Esophagus (tissue), 2 donors: ENCODE measurements around the gene EFNA2. TPM values are rescaled to one million over a fixed set of nuclear protein-coding genes. Genes with fewer than 3 reads are reported as not detected.

ENCODE experiments used
- H3K27ac ChIP-seq, 2 donors: one replicate each; pipeline ENCODE4 v1.5.1; 2013; ENCODE audit warnings: low read depth in 2 of 2, mild to moderate bottlenecking in 2 of 2, inconsistent platforms in 1 of 2, low read length in 1 of 2, moderate library complexity in 1 of 2
- H3K27me3 ChIP-seq, 2 donors: one replicate each; pipeline ENCODE4 v1.6.1; 2013; ENCODE audit warnings: low read length in 2 of 2, control low read depth in 1 of 2, mild to moderate bottlenecking in 1 of 2; ENCODE audit not compliant: insufficient read depth in 2 of 2, control insufficient read depth in 1 of 2
- H3K36me3 ChIP-seq, 2 donors: one replicate each; pipeline ENCODE4 v1.6.1; 2013; ENCODE audit warnings: low read length in 1 of 2; ENCODE audit not compliant: control insufficient read depth in 2 of 2, insufficient read depth in 2 of 2
- H3K4me1 ChIP-seq, 2 donors: one replicate each; pipeline ENCODE4 v1.6.1; 2013; ENCODE audit warnings: low read length in 1 of 2; ENCODE audit not compliant: control insufficient read depth in 2 of 2, insufficient read depth in 2 of 2
- H3K4me3 ChIP-seq, 2 donors: one replicate each; pipeline ENCODE4 v1.5.1; 2013; ENCODE audit warnings: low read length in 2 of 2, mild to moderate bottlenecking in 2 of 2, low read depth in 1 of 2, moderate library complexity in 1 of 2
- H3K9me3 ChIP-seq, 2 donors: one replicate each; pipeline ENCODE4 v1.6.1; 2013; ENCODE audit warnings: mild to moderate bottlenecking in 2 of 2, low read depth in 1 of 2, low read length in 1 of 2, moderate library complexity in 1 of 2; ENCODE audit not compliant: control insufficient read depth in 2 of 2, insufficient read depth in 1 of 2
- WGBS, 2 donors: extraction: QIAGEN DNeasy Blood & Tissue Kit; methylation state at CpG; one replicate each; pipeline ENCODE4 v1.1.7; 2013; 5-methylcytosine and 5-hydroxymethylcytosine counted together
- polyA plus RNA-seq, 2 donors: library from polyadenylated mRNA; stranded (reverse); fragments of 200-250 nt; gene quantifications; one replicate each; pipeline ENCODE4 v1.2.3, GENCODE V29; 2013
- donor health status: healthy with polysubstance abuse.
- donor health status: Bipolar disorder and iron deficiency.

Gene EFNA2
- polyA plus RNA-seq, 2 donors: 0.18 to 0.39 TPM

GRCh38 chr19:1249298-1249989, 36.2 kb upstream of the EFNA2 start:
- WGBS, 2 donors: 1% methylated on average over 36 to 102 of the region's 102 CpGs
- Histone ChIP-seq H3K27ac (peak overlapping the region; percentile 99), H3K4me3 (peak overlapping the region; percentile 82 to 86), H3K9me3 (no peaks in the 10 kb centered on the region), H3K36me3 (peaks cover 4 to 10% of the 10 kb centered on the region in 2 donors), H3K4me1 (peaks cover 11 to 29% of the 10 kb centered on the region in 2 donors), H3K27me3 (no peaks in the 10 kb centered on the region)

GRCh38 chr19:1249990-1250436, 35.7 kb upstream of the EFNA2 start:
- H3K36me3 ChIP-seq: peaks cover 4 to 16% of the 10 kb centered on the region in 2 donors
- H3K27ac ChIP-seq: peak overlapping the region; percentile 98 to 99
- 0 to 1% methylated on average over 49 to 67 of the region's 67 CpGs for WGBS, 2 donors
- no peaks in the 10 kb centered on the region for H3K9me3 ChIP-seq
- peaks cover 11 to 31% of the 10 kb centered on the region in 2 donors for H3K4me1 ChIP-seq
- no peaks in the 10 kb centered on the region for H3K27me3 ChIP-seq
- H3K4me3 ChIP-seq: peak overlapping the region; percentile 82 to 86

- Histone ChIP-seq H3K27me3 (no peaks in the 10 kb centered on the region), H3K4me1 (peaks cover 9 to 35% of the 10 kb centered on the region in 2 donors), H3K4me3 (peak overlapping the region; percentile 82 to 86), H3K9me3 (no peaks in the 10 kb centered on the region), H3K36me3 (peaks cover 8 to 22% of the 10 kb centered on the region in 2 donors), H3K27ac (peak overlapping the region; percentile 98 to 99)
- 1 to 2% methylated on average over 69 to 90 of the region's 90 CpGs for WGBS, 2 donors
Measured at GRCh38 chr19:1250437-1251260, 35.0 kb upstream of the EFNA2 start.

GRCh38 chr19:1251330-1252220, 34.1 kb upstream of the EFNA2 start:
- Histone ChIP-seq H3K27ac (peak overlapping the region; percentile 98 to 99), H3K9me3 (no peaks in the 10 kb centered on the region), H3K4me3 (peak overlapping the region; percentile 82 to 86), H3K4me1 (peaks cover 7 to 29% of the 10 kb centered on the region in 2 donors), H3K27me3 (no peaks in the 10 kb centered on the region), H3K36me3 (peaks cover 11 to 28% of the 10 kb centered on the region in 2 donors)
- 1 to 2% methylated on average over 26 to 41 of the region's 41 CpGs for WGBS, 2 donors

DNA sequence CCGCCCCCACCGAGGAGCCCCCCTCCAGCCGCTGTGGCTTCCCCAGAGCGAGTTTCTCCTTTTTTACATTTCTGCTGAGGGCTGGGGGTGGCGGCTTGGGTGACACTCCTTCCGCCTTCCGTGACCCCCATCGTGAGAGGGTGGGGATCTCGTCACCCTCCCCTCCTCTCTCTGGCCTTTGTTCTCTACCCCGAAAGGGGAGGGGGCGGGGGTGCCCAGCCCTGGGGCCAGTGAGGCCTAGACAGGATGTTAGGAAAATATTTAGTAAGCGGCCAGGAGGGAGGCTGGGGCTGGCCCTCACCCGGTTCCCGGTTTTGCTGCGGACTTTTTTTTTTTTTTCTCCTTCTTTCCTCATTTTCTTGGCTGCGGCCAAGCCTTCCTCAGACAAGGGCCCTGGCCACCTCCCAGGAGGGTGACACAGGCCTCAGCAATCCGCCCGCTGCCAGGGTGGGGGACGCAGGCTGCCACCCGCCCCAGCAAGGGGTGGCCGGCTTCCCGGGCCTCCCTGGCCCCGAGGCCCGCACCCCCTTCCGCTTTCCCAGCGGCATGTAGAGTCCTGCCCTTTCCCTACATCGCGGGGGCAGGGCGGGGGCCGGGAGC, 33.4 kb upstream of the EFNA2 start:
- Histone ChIP-seq H3K4me3 (peak overlapping the region; percentile 82 to 86), H3K36me3 (peaks cover 16 to 34% of the 10 kb centered on the region in 2 donors), H3K27ac (peak overlapping the region; percentile 98 to 99), H3K4me1 (peaks cover 7 to 29% of the 10 kb centered on the region in 2 donors), H3K9me3 (no peaks in the 10 kb centered on the region), H3K27me3 (no peaks in the 10 kb centered on the region)
- WGBS, 2 donors: 0 to 1% methylated on average over 26 to 30 of the region's 30 CpGs

- H3K4me3 ChIP-seq: peak overlapping the region; percentile 82 to 86
- H3K9me3 ChIP-seq: no peaks in the 10 kb centered on the region
- peaks cover 7 to 25% of the 10 kb centered on the region in 2 donors for H3K4me1 ChIP-seq
- H3K36me3 ChIP-seq: peaks cover 16 to 36% of the 10 kb centered on the region in 2 donors
- H3K27me3 ChIP-seq: no peaks in the 10 kb centered on the region
- 0 to 1% methylated on average over 18 to 26 of the region's 26 CpGs for WGBS, 2 donors
- H3K27ac ChIP-seq: peak overlapping the region; percentile 98 to 99
Measured at GRCh38 chr19:1252821-1253513, 32.7 kb upstream of the EFNA2 start.

- 17 to 23% methylated on average over 23 of the region's 23 CpGs for WGBS, 2 donors
- H3K4me1 ChIP-seq: peaks cover 7 to 27% of the 10 kb centered on the region in 2 donors
- H3K36me3 ChIP-seq: peaks cover 16 to 39% of the 10 kb centered on the region in 2 donors
Measured at GRCh38 chr19:1253514-1254080, 32.1 kb upstream of the EFNA2 start.

GRCh38 chr19:1254081-1254527, 31.6 kb upstream of the EFNA2 start:
- Histone ChIP-seq H3K27me3 (no peaks in the 10 kb centered on the region), H3K4me1 (peaks cover 8 to 27% of the 10 kb centered on the region in 2 donors), H3K4me3 (peak overlapping the region in 1 of 2 donors; percentile 13), H3K36me3 (peaks cover 16 to 39% of the 10 kb centered on the region in 2 donors), H3K27ac (peak overlapping the region; percentile 98 to 99), H3K9me3 (no peaks in the 10 kb centered on the region)
- 52 to 66% methylated on average over 37 of the region's 37 CpGs for WGBS, 2 donors

More at GRCh38 chr19:1253514-1254080, 32.1 kb upstream of the EFNA2 start:
- Histone ChIP-seq H3K9me3 (no peaks in the 10 kb centered on the region), H3K4me3 (peak overlapping the region; percentile 13 to 86), H3K27ac (peak overlapping the region; percentile 98 to 99), H3K27me3 (no peaks in the 10 kb centered on the region)
